Caco-2 (cell line): Measurements from ENCODE around the gene UBQLNL. TPM values are rescaled to one million over a fixed set of nuclear protein-coding genes. Genes with fewer than 3 reads are reported as not detected.

Source experiments
- BruUV-seq: library from RNA; stranded (reverse); fragments of 400-500 nt; replicated peaks from 2 replicates; lab custom pipeline; 2021; lab: Mats Ljungman, UMichigan
- CTCF ChIA-PET: fragments of 300-600 bp; sonication (Branson Sonifier 250); formaldehyde crosslinking; loops from one replicate; lab custom pipeline; 2022; ENCODE audit warnings: antibody characterized with exemption; lab: Charles Lee
- POLR2A ChIA-PET: fragments of 300-600 bp; sonication (Branson Sonifier 250); formaldehyde crosslinking; loops from one replicate; lab custom pipeline; 2022; ENCODE audit warnings: antibody characterized with exemption; lab: Charles Lee
- DNase-seq, 2 experiments: peaks; one replicate each; pipeline versions ENCODE4 v3.0.0 to v3.0.0-alpha.2; 2020 to 2022
- H3K27me3 ChIP-seq: replicated peaks from 2 replicates; pipeline ENCODE4 v1.6.0; 2011; ENCODE audit warnings: low read length; ENCODE audit not compliant: control insufficient read depth, insufficient read depth
- H3K36me3 ChIP-seq: 2 replicates; pipeline ENCODE4 v1.5.1; 2011; ENCODE audit warnings: low read length; ENCODE audit not compliant: control insufficient read depth, insufficient read depth
- H3K4me1 ChIP-seq: fragments of 250-450 bp; sonication (Bioruptor Pico); 2 replicates; pipeline ENCODE4 v1.5.1; 2020; ENCODE audit warnings: mild to moderate bottlenecking
- H3K4me3 ChIP-seq: 2 replicates; pipeline ENCODE4 v1.5.1; 2011; ENCODE audit warnings: low read depth, mild to moderate bottlenecking, control low read depth, low read length
- H3K9me3 ChIP-seq: fragments of 250-450 bp; sonication (Bioruptor Pico); 2 replicates; pipeline ENCODE4 v1.5.1; 2020; ENCODE audit warnings: mild to moderate bottlenecking, moderate library complexity
- H3K27ac Mint-ChIP-seq: one replicate; pipeline ENCODE4 v1.8.0; 2022; ENCODE audit warnings: mixed read lengths; ENCODE audit not compliant: unreplicated experiment
- H3K27me3 Mint-ChIP-seq: one replicate; pipeline ENCODE4 v1.8.0; 2022; ENCODE audit warnings: mixed read lengths; ENCODE audit not compliant: insufficient read depth, unreplicated experiment
- H3K36me3 Mint-ChIP-seq: one replicate; pipeline ENCODE4 v1.8.0; 2022; ENCODE audit warnings: mild to moderate bottlenecking, mixed read lengths; ENCODE audit not compliant: insufficient read depth, unreplicated experiment
- H3K4me1 Mint-ChIP-seq: one replicate; pipeline ENCODE4 v1.8.0; 2022; ENCODE audit warnings: low read depth, mixed read lengths; ENCODE audit not compliant: unreplicated experiment
- H3K4me3 Mint-ChIP-seq: one replicate; pipeline ENCODE4 v1.8.0; 2022; ENCODE audit warnings: mild to moderate bottlenecking, moderate library complexity, mixed read lengths; ENCODE audit not compliant: unreplicated experiment
- H3K9me3 Mint-ChIP-seq: one replicate; pipeline ENCODE4 v1.8.0; 2022; ENCODE audit warnings: mixed read lengths; ENCODE audit not compliant: unreplicated experiment
- intact Hi-C: fragments of 100-400 bp; cut with micrococcal nuclease; formaldehyde crosslinking; loops from one replicate; pipeline ENCODE4 v1.10.0; 2022; ENCODE audit not compliant: unreplicated experiment
- total RNA-seq: library from RNA; stranded (reverse); gene quantifications from 2 replicates; pipeline ENCODE4 v1.2.3, GENCODE V29; 2022
- TF ChIP-seq, protein P1 (sequence below), 2 experiments: fragments of 200-600 bp in 1 of 2; IDR thresholded peaks; 1 replicate in 1 of 2; 2 replicates in 1 of 2; pipeline versions ENCODE4 v1.5.1 to v1.8.0; 2011 to 2022; ENCODE audit warnings: antibody characterized with exemption in 1 of 2, control low read depth in 1 of 2, inconsistent platforms in 1 of 2, low read depth in 1 of 2, low read length in 1 of 2, mild to moderate bottlenecking in 1 of 2, moderate library complexity in 1 of 2; ENCODE audit not compliant: insufficient read depth in 1 of 2, severe bottlenecking in 1 of 2, unreplicated experiment in 1 of 2

UBQLNL gene
- total RNA-seq, 1 experiment from 2014 or later: not detected

DNA sequence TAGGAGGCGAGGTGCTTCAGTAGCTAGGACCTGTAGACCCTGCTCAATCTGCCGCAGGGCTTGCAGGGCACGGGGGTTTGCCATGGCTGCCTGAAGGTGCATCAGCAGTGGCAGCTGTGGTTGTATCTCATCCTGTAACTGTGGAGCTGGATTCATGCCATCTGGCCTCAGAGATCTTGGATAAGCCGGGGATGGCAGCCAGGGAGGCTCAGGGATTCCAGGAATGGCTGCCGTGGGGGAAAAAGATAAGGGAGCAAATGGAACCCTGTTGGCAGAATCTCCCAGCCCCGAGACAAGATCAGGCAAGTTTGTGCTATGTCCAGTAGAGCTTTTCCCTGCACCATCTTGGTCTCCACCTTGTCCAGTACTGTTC lies 8.6 kb downstream of the UBQLNL start:
- TF ChIP-seq, protein P1, sequence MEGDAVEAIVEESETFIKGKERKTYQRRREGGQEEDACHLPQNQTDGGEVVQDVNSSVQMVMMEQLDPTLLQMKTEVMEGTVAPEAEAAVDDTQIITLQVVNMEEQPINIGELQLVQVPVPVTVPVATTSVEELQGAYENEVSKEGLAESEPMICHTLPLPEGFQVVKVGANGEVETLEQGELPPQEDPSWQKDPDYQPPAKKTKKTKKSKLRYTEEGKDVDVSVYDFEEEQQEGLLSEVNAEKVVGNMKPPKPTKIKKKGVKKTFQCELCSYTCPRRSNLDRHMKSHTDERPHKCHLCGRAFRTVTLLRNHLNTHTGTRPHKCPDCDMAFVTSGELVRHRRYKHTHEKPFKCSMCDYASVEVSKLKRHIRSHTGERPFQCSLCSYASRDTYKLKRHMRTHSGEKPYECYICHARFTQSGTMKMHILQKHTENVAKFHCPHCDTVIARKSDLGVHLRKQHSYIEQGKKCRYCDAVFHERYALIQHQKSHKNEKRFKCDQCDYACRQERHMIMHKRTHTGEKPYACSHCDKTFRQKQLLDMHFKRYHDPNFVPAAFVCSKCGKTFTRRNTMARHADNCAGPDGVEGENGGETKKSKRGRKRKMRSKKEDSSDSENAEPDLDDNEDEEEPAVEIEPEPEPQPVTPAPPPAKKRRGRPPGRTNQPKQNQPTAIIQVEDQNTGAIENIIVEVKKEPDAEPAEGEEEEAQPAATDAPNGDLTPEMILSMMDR (IDR thresholded peaks at IDR 0.05; ENCODE audit: insufficient read depth in 1 of 2, low read depth in 1 of 2, low read length in 1 of 2, severe bottlenecking in 1 of 2, unreplicated experiment in 1 of 2): no peak
- peaks cover 14% of the 10 kb centered on the region for H3K27me3 Mint-ChIP-seq
- H3K9me3 Mint-ChIP-seq: no peaks in the 10 kb centered on the region

DNA sequence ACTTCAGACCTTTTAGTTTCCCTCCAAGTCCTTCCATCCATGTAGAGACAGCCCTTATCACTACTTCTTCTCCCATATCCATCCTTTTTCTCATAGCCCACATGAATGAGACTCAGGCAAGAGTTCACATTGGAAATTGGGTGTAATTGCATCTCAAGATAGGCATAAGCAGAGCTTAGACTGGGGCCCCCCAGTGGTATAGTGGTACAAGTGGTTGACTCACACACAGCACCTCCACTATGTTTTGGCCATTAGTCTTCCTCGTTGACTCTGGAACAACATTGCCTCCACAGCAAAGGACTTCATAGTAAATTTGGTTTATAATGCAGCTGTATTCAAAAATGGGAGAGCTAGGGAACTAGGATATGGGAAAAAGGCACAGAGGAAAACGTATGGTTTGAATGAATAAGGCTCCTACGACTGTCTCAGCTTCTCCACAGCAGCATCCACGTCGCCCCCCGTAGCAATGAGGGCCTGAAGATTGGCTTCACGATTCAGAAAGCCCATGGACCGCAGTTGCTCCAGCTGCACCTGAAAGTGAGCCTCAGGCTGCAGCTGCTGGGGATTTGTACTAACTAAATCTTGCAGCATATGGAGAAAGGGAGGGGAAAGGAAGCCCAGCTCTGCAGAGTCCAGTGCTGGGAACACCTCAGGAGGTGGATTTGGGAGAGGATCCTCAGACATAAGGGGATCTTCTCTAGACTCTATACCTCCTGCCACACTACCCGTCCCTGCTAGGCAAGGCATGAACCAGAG lies 9.1 kb downstream of the UBQLNL start:
- no peak overlapping the region for H3K27ac Mint-ChIP-seq
- Histone ChIP-seq H3K4me1 (no peaks in the 10 kb centered on the region), H3K36me3 (no peaks in the 10 kb centered on the region), H3K9me3 (no peaks in the 10 kb centered on the region; the same call in 1 of the 2 replicates), H3K27me3 (no peaks in the 10 kb centered on the region), H3K4me3 (no peak overlapping the region)
- ChIA-PET POLR2A (no interaction called here), CTCF (no interaction called here)
- H3K4me1 Mint-ChIP-seq: no peaks in the 10 kb centered on the region
- no peak for DNase-seq
- H3K36me3 Mint-ChIP-seq: no peaks in the 10 kb centered on the region
- H3K9me3 Mint-ChIP-seq: no peaks in the 10 kb centered on the region
- BruUV-seq: no TSS peak
- H3K27me3 Mint-ChIP-seq: peaks cover 15% of the 10 kb centered on the region
- TF ChIP-seq, protein P1 (IDR thresholded peaks at IDR 0.05; ENCODE audit: insufficient read depth in 1 of 2, low read depth in 1 of 2, low read length in 1 of 2, severe bottlenecking in 1 of 2, unreplicated experiment in 1 of 2): no peak
- intact Hi-C loops: no loop called here
- H3K4me3 Mint-ChIP-seq: no peak overlapping the region

More for the DNA sequence above, 8.6 kb downstream of the UBQLNL start:
- Mint-ChIP-seq H3K36me3 (no peaks in the 10 kb centered on the region), H3K27ac (no peak overlapping the region), H3K4me3 (no peak overlapping the region), H3K4me1 (no peaks in the 10 kb centered on the region)
- H3K4me1 ChIP-seq: no peaks in the 10 kb centered on the region
- H3K9me3 ChIP-seq: no peaks in the 10 kb centered on the region; the same call in 1 of the 2 replicates
- H3K36me3 ChIP-seq: no peaks in the 10 kb centered on the region
- no TSS peak for BruUV-seq
- DNase-seq: no peak
- H3K27me3 ChIP-seq: no peaks in the 10 kb centered on the region
- ChIA-PET CTCF (no interaction called here), POLR2A (no interaction called here)
- intact Hi-C loops: no loop called here
- H3K4me3 ChIP-seq: no peak overlapping the region

DNA sequence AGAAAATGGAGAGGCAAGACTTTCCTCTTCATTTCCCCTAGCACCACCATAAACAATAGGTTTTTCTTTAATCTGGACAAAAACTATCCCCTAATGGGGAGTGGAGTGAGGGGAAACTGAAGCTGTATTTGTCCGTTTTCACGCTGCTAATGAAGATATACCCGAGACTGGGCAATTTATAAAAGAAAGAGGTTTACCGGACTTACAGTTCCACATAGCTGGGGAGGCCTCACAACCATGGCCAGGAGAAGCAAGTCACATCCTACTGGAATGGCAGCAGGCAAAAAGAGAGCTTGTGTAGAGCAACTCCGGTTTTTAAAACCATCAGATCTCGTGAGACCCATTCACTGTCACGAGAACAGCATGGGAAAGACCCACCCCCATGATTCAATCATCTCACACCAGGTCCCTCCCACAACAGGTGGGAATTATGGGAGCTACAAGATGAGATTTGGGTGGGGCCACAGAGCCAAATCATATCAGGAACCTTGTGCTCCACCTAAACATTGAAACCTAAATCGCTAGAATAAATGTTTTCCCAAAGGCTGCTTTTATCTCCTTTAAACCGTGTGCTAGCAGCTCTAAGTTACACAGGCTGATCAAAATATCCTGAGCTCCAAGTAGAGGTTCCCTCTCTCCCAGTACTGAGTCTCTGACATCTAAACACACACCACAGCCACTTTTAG lies 11.0 kb downstream of the UBQLNL start:
- no peaks in the 10 kb centered on the region for H3K9me3 Mint-ChIP-seq
- H3K9me3 ChIP-seq: no peaks in the 10 kb centered on the region; the same call in 1 of the 2 replicates
- TF ChIP-seq, protein P1 (IDR thresholded peaks at IDR 0.05; ENCODE audit: insufficient read depth in 1 of 2, low read depth in 1 of 2, low read length in 1 of 2, severe bottlenecking in 1 of 2, unreplicated experiment in 1 of 2): no peak
- DNase-seq: no peak
- ChIA-PET CTCF (no interaction called here), POLR2A (no interaction called here)
- no peaks in the 10 kb centered on the region for H3K4me1 Mint-ChIP-seq
- intact Hi-C loops: no loop called here
- BruUV-seq: no TSS peak
- H3K4me1 ChIP-seq: no peaks in the 10 kb centered on the region
- H3K36me3 Mint-ChIP-seq: no peaks in the 10 kb centered on the region
- H3K27me3 Mint-ChIP-seq: peaks cover 14% of the 10 kb centered on the region
- H3K27me3 ChIP-seq: no peaks in the 10 kb centered on the region
- H3K4me3 ChIP-seq: no peak overlapping the region
- H3K36me3 ChIP-seq: no peaks in the 10 kb centered on the region
- no peak overlapping the region for H3K27ac Mint-ChIP-seq
- H3K4me3 Mint-ChIP-seq: no peak overlapping the region
